HFF-Myc (cell line): ENCODE data around the gene DHRS12.

Source experiments
- DNase-seq: peaks from one replicate; pipeline ENCODE4 v3.0.0-alpha.2; 2011; ENCODE audit warnings: low read depth; ENCODE audit errors: extremely low read depth
- H3K4me3 ChIP-seq: replicated peaks from 2 replicates; pipeline ENCODE4 v1.5.1; 2011; ENCODE audit warnings: low read depth, mild to moderate bottlenecking, control low read depth, low read length
- CTCF ChIP-seq: IDR thresholded peaks from 2 replicates; pipeline ENCODE4 v1.5.1; 2012; ENCODE audit warnings: mild to moderate bottlenecking, low read depth, low read length, control low read depth; ENCODE audit errors: missing control alignments

DHRS12 gene

GRCh38 chr13:51727634-51728274 lies 76.2 kb downstream of the DHRS12 start:
- TF ChIP-seq CTCF: no peak
- DNase-seq: no peak
- H3K4me3 ChIP-seq: no peak overlapping the region

- TF ChIP-seq CTCF: no peak
- H3K4me3 ChIP-seq: no peak overlapping the region
- DNase-seq: no peak
Measured at GRCh38 chr13:51726446-51727193, 77.3 kb downstream of the DHRS12 start.

GRCh38 chr13:51724721-51725120 lies 79.2 kb downstream of the DHRS12 start:
- no peak for TF ChIP-seq CTCF
- no peak for DNase-seq
- no peak overlapping the region for H3K4me3 ChIP-seq

- DNase-seq: no peak
- H3K4me3 ChIP-seq: no peak overlapping the region
- no peak for TF ChIP-seq CTCF
Measured at GRCh38 chr13:51723529-51723928, 80.4 kb downstream of the DHRS12 start.

- no peak for DNase-seq
- no peak for TF ChIP-seq CTCF
- no peak overlapping the region for H3K4me3 ChIP-seq
Measured at GRCh38 chr13:51721496-51721895, 82.5 kb downstream of the DHRS12 start.

GRCh38 chr13:51719394-51719793 lies 84.6 kb downstream of the DHRS12 start:
- TF ChIP-seq CTCF: no peak
- DNase-seq: no peak
- no peak overlapping the region for H3K4me3 ChIP-seq
